HEK293T (cell line): ENCODE data around the gene GRIA3.
"Not testable (repeated sequence)": the region's sequence is repeated elsewhere in the genome, so short reads cannot be mapped to it uniquely, and the experiment has no call there.

ENCODE experiments used
- CTCF ChIA-PET: fragments of 350-600 bp; formaldehyde crosslinking; extraction: SDS; loops from one replicate; lab custom pipeline; 2021; ENCODE audit warnings: antibody characterized with exemption, inconsistent platforms; lab: Yijun Ruan, JAX
- POLR2A ChIA-PET: fragments of 350-600 bp; formaldehyde crosslinking; extraction: SDS; loops from one replicate; lab custom pipeline; 2020; ENCODE audit warnings: antibody characterized with exemption, inconsistent platforms; lab: Yijun Ruan, JAX
- DNase-seq: peaks from one replicate; pipeline ENCODE4 v3.0.0; 2012; ENCODE audit warnings: mixed read lengths; ENCODE audit errors: extremely low spot score
- ARNT ChIP-seq: fragments of 450-650 bp; IDR thresholded peaks from 2 replicates; pipeline ENCODE4 v1.6.1; 2017; ENCODE audit warnings: mild to moderate bottlenecking
- BHLHE40 ChIP-seq: fragments of 450-650 bp; IDR thresholded peaks from 2 replicates; pipeline ENCODE4 v1.6.1; 2016; ENCODE audit warnings: mild to moderate bottlenecking, moderate library complexity, borderline replicate concordance
- CTBP1 ChIP-seq: fragments of 450-650 bp; IDR thresholded peaks from 2 replicates; pipeline ENCODE4 v1.6.1; 2016; ENCODE audit warnings: borderline replicate concordance
- ELF4 ChIP-seq: fragments of 450-650 bp; IDR thresholded peaks from 2 replicates; pipeline ENCODE4 v1.6.1; 2017; ENCODE audit warnings: antibody characterized with exemption
- FOXA1 ChIP-seq: fragments of 450-650 bp; IDR thresholded peaks from 2 replicates; pipeline ENCODE4 v1.6.1; 2016; ENCODE audit warnings: mild to moderate bottlenecking
- FOXK2 ChIP-seq: fragments of 450-650 bp; IDR thresholded peaks from 2 replicates; pipeline ENCODE4 v1.6.1; 2016; ENCODE audit warnings: mild to moderate bottlenecking
- FOXM1 ChIP-seq: fragments of 450-650 bp; IDR thresholded peaks from 2 replicates; pipeline ENCODE4 v1.6.1; 2017; ENCODE audit warnings: mild to moderate bottlenecking, borderline replicate concordance
- HDGF ChIP-seq: fragments of 450-650 bp; IDR thresholded peaks from 2 replicates; pipeline ENCODE4 v1.6.1; 2017; ENCODE audit warnings: antibody characterized with exemption, borderline replicate concordance
- L3MBTL2 ChIP-seq: fragments of 450-650 bp; conservative IDR thresholded peaks from 2 replicates; pipeline ENCODE4 v1.6.1; 2016; ENCODE audit warnings: mild to moderate bottlenecking
- LEF1 ChIP-seq: fragments of 450-650 bp; IDR thresholded peaks from 2 replicates; pipeline ENCODE4 v1.6.1; 2017; ENCODE audit warnings: mild to moderate bottlenecking, borderline replicate concordance
- NFRKB ChIP-seq: fragments of 450-650 bp; IDR thresholded peaks from 2 replicates; pipeline ENCODE4 v1.6.1; 2016; ENCODE audit warnings: mild to moderate bottlenecking, moderate library complexity
- SP1 ChIP-seq: fragments of 450-650 bp; IDR thresholded peaks from 2 replicates; pipeline ENCODE4 v1.6.1; 2017
- SUZ12 ChIP-seq: fragments of 450-650 bp; IDR thresholded peaks from 2 replicates; pipeline ENCODE4 v1.6.1; 2016; ENCODE audit warnings: mild to moderate bottlenecking
- TARDBP ChIP-seq: fragments of 450-650 bp; IDR thresholded peaks from 2 replicates; pipeline ENCODE4 v1.6.1; 2016
- ZNF384 ChIP-seq: fragments of 450-650 bp; IDR thresholded peaks from 2 replicates; pipeline ENCODE4 v1.6.1; 2016
- TF ChIP-seq, protein P1 (sequence below): fragments of 450-650 bp; IDR thresholded peaks from 2 replicates; pipeline ENCODE4 v1.6.1; 2016

Gene GRIA3

GRCh38 chrX:123282241-123282640 is 98.2 kb downstream of the GRIA3 start:
- CTCF ChIA-PET = no interaction called here
- no peak for TF ChIP-seq SUZ12
- TF ChIP-seq ZNF384 = no peak
- TF ChIP-seq SP1 = no peak
- no peak for TF ChIP-seq TARDBP
- no peak for TF ChIP-seq HDGF
- no peak for TF ChIP-seq LEF1
- TF ChIP-seq L3MBTL2 = no peak
- TF ChIP-seq, protein P1, sequence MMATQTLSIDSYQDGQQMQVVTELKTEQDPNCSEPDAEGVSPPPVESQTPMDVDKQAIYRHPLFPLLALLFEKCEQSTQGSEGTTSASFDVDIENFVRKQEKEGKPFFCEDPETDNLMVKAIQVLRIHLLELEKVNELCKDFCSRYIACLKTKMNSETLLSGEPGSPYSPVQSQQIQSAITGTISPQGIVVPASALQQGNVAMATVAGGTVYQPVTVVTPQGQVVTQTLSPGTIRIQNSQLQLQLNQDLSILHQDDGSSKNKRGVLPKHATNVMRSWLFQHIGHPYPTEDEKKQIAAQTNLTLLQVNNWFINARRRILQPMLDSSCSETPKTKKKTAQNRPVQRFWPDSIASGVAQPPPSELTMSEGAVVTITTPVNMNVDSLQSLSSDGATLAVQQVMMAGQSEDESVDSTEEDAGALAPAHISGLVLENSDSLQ = no peak
- no peak for TF ChIP-seq CTBP1
- TF ChIP-seq FOXK2 = no peak
- no peak for TF ChIP-seq ELF4
- no peak for TF ChIP-seq ARNT
- no peak for TF ChIP-seq BHLHE40
- no peak for TF ChIP-seq FOXM1
- TF ChIP-seq NFRKB = no peak
- TF ChIP-seq FOXA1 = no peak
- DNase-seq = no peak
- POLR2A ChIA-PET = interaction anchor here (1.0 kb wide), 1 partner anchor 10 kb away, joined by 3 read pairs; no protein-coding TSS in a partner anchor

DNA sequence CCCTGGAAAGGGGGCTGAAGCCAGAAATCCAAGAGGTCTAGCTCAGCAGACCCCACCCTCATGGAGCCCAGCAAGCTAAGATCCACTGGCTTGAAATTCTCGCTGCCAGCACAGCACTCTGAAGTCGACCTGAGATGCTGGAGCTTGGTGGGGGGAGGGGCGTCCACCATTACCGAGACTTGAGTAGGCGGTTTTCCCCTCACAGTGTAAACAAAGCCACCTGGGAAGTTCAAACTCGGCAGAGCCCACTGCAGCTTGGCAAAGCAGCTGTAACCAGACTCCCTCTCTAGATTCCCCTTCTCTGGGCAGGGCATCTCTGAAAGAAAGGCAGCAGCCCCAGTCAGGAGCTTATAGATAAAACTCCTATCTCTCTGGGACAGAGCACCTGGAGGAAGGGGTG is 99.3 kb downstream of the GRIA3 start:
- ChIA-PET CTCF (interaction anchor here (0.6 kb wide), 1 partner anchor 13 kb away, joined by 3 read pairs; no protein-coding TSS in a partner anchor), POLR2A (interaction anchor here (1.0 kb wide), 1 partner anchor 9 kb away, joined by 3 read pairs; no protein-coding TSS in a partner anchor)

DNA sequence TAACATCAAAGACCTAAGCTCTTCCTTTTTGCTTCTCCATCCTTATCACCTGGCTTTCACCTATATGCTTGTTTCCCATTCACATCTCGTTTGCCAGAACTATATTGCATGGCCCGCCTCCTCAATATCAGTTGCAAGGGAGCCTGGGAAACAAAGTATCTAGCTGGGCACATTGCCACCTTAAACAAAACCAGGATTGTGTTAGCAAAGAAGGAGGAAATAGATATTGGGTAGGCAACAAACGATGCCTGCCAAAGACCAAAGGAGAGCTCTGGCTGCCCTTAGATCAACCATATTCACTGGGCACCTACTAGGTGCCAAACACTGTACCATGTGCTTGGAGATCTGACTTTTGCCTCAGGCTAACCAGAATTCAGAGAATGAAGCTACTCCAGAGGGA is 107.5 kb downstream of the GRIA3 start:
- POLR2A ChIA-PET = interaction anchor here (0.9 kb wide), 1 partner anchor 9 kb away, joined by 3 read pairs; no protein-coding TSS in a partner anchor
- TF ChIP-seq ELF4 = no peak
- no peak for TF ChIP-seq HDGF
- no peak for TF ChIP-seq BHLHE40
- no peak for TF ChIP-seq NFRKB
- TF ChIP-seq, protein P1 = no peak
- no peak for TF ChIP-seq FOXM1
- TF ChIP-seq CTBP1 = no peak
- no peak for TF ChIP-seq LEF1
- no peak for TF ChIP-seq FOXK2
- no peak for TF ChIP-seq L3MBTL2
- no peak for TF ChIP-seq TARDBP
- no peak for TF ChIP-seq ARNT
- no peak for TF ChIP-seq FOXA1
- no peak for TF ChIP-seq SP1
- no peak for TF ChIP-seq SUZ12
- no peak for TF ChIP-seq ZNF384
- DNase-seq = no peak
- CTCF ChIA-PET = interaction anchor here (0.7 kb wide), 1 partner anchor 30 kb away, joined by 3 read pairs; no protein-coding TSS in a partner anchor

More for the DNA sequence above, 99.3 kb downstream of the GRIA3 start:
- DNase-seq = not testable (repeated sequence)

GRCh38 chrX:123298026-123298425 is 113.9 kb downstream of the GRIA3 start:
- DNase-seq = no peak
- TF ChIP-seq ARNT (no peak), FOXM1 (no peak), SUZ12 (no peak), HDGF (no peak), ZNF384 (no peak), NFRKB (no peak), CTBP1 (no peak), ELF4 (no peak), BHLHE40 (no peak), TARDBP (no peak), FOXK2 (no peak), LEF1 (no peak), SP1 (no peak), L3MBTL2 (no peak), FOXA1 (no peak)
- TF ChIP-seq, protein P1 = no peak
- POLR2A ChIA-PET = no interaction called here
- CTCF ChIA-PET = interaction anchor here (0.6 kb wide), 1 partner anchor 108 kb away, joined by 4 read pairs; no protein-coding TSS in a partner anchor

- no peak for DNase-seq
- ChIA-PET CTCF (no interaction called here), POLR2A (no interaction called here)
- TF ChIP-seq FOXM1 = no peak
- no peak for TF ChIP-seq SUZ12
- no peak for TF ChIP-seq CTBP1
Measured at GRCh38 chrX:123303429-123303828, 119.4 kb downstream of the GRIA3 start.

GRCh38 chrX:123308658-123309057 is 124.6 kb downstream of the GRIA3 start:
- DNase-seq = no peak
- TF ChIP-seq, protein P1 = no peak
- TF ChIP-seq HDGF = no peak
- TF ChIP-seq FOXM1 = no peak
- no peak for TF ChIP-seq TARDBP
- TF ChIP-seq L3MBTL2 = no peak
- TF ChIP-seq SP1 = no peak
- TF ChIP-seq SUZ12 = no peak
- TF ChIP-seq LEF1 = no peak
- no peak for TF ChIP-seq ZNF384
- no peak for TF ChIP-seq ARNT
- TF ChIP-seq NFRKB = no peak
- TF ChIP-seq BHLHE40 = no peak
- no peak for TF ChIP-seq FOXK2
- no peak for TF ChIP-seq FOXA1
- TF ChIP-seq CTBP1 = no peak
- TF ChIP-seq ELF4 = no peak
- POLR2A ChIA-PET = no interaction called here
- CTCF ChIA-PET = no interaction called here
